ENCODE measurements around the gene CD274. TPM values are rescaled to one million over a fixed set of nuclear protein-coding genes. Genes with fewer than 3 reads are reported as not detected.

The CD274 gene
- total RNA-seq, 4 donors from 2014 or later = 0.90 to 10.2 (median 5.7) TPM

DNA sequence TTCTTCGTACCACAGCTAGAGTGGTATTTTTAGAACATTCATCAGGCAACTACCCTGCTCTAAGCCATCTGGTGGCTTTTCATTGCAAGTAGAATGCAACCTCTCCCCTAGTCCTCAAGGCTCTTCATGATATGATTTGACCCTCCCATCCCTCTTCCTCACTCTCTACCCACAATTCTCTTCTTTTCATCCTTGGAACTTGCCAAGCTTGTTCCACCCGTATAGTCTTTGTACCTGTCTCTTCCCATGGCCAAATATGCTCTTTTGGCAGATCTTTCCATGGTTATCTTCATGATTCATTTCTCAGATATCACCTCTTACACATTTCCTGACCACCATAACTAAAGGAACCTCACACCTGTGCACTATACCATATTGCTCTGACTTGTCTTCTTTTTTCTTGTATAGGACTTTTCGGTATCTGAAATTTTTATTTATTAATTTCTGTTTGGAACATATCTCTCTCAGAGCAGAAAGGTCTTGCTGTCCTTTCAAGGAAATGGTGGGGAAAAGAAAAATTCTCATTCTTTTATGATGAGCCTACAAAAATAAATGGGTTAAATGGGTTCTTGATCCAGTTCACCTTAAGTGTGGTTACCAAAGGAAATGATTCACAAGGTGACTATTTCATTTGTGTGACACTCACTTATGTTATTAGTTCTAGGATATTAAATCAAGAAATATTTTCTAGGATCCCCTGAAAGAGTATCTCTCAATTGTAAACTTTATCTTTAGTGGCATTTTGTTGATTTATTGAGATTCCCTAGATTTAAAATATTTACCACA is 3.7 kb upstream of the CD274 start:
- Histone ChIP-seq H3K27me3 (no peaks in the 10 kb centered on the region), H3K36me3 (no peaks in the 10 kb centered on the region), H3K9me3 (no peaks in the 10 kb centered on the region), H3K27ac (no peak overlapping the region), H3K4me1 (no peaks in the 10 kb centered on the region), H3K4me3 (no peak overlapping the region)
- DNase-seq = no peak
- TF ChIP-seq, protein P1, sequence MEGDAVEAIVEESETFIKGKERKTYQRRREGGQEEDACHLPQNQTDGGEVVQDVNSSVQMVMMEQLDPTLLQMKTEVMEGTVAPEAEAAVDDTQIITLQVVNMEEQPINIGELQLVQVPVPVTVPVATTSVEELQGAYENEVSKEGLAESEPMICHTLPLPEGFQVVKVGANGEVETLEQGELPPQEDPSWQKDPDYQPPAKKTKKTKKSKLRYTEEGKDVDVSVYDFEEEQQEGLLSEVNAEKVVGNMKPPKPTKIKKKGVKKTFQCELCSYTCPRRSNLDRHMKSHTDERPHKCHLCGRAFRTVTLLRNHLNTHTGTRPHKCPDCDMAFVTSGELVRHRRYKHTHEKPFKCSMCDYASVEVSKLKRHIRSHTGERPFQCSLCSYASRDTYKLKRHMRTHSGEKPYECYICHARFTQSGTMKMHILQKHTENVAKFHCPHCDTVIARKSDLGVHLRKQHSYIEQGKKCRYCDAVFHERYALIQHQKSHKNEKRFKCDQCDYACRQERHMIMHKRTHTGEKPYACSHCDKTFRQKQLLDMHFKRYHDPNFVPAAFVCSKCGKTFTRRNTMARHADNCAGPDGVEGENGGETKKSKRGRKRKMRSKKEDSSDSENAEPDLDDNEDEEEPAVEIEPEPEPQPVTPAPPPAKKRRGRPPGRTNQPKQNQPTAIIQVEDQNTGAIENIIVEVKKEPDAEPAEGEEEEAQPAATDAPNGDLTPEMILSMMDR (IDR thresholded peaks at IDR 0.05) = no peak
- TF ChIP-seq POLR2A (IDR thresholded peaks at IDR 0.05) = no peak
- intact Hi-C loops (cut with DNase I; ENCODE audit: low total_unique reads) = no loop called here

DNA sequence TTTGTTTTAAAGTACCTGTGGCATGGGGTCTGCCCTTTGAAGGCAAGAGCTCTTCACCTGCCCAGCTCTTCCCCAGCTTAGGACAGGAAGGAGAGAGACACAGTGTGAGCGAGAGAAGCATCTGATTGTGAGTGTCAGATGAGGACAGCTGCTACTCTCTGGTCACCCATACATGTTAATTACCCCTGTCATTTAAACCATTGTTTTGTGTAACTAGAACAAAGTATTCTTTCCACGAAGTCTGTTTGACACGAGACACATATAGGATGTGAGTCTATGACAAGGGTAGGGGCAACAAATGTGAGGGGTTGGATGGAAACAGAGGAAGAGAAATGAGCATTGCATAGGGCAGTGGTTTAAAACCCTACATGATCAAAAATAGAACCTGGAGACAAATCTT is 3.0 kb upstream of the CD274 start:
- no peaks in the 10 kb centered on the region for H3K4me1 ChIP-seq

GRCh38 chr9:5448016-5448415 is 2.3 kb upstream of the CD274 start:
- Histone ChIP-seq H3K27ac (no peak overlapping the region), H3K9me3 (no peaks in the 10 kb centered on the region), H3K4me3 (no peak overlapping the region), H3K27me3 (no peaks in the 10 kb centered on the region), H3K4me1 (no peaks in the 10 kb centered on the region), H3K36me3 (no peaks in the 10 kb centered on the region)
- intact Hi-C loops (cut with DNase I; ENCODE audit: low total_unique reads) = no loop called here
- DNase-seq = no peak
- TF ChIP-seq, protein P1 (IDR thresholded peaks at IDR 0.05) = no peak
- TF ChIP-seq POLR2A (IDR thresholded peaks at IDR 0.05) = no peak

More for the DNA sequence above, 3.0 kb upstream of the CD274 start:
- intact Hi-C loops (cut with DNase I; ENCODE audit: low total_unique reads) = no loop called here
- no peak for DNase-seq
- Histone ChIP-seq H3K27me3 (no peaks in the 10 kb centered on the region), H3K36me3 (no peaks in the 10 kb centered on the region), H3K27ac (no peak overlapping the region), H3K9me3 (no peaks in the 10 kb centered on the region), H3K4me3 (no peak overlapping the region)
- TF ChIP-seq POLR2A (IDR thresholded peaks at IDR 0.05) = no peak
- TF ChIP-seq, protein P1 (IDR thresholded peaks at IDR 0.05) = no peak

DNA sequence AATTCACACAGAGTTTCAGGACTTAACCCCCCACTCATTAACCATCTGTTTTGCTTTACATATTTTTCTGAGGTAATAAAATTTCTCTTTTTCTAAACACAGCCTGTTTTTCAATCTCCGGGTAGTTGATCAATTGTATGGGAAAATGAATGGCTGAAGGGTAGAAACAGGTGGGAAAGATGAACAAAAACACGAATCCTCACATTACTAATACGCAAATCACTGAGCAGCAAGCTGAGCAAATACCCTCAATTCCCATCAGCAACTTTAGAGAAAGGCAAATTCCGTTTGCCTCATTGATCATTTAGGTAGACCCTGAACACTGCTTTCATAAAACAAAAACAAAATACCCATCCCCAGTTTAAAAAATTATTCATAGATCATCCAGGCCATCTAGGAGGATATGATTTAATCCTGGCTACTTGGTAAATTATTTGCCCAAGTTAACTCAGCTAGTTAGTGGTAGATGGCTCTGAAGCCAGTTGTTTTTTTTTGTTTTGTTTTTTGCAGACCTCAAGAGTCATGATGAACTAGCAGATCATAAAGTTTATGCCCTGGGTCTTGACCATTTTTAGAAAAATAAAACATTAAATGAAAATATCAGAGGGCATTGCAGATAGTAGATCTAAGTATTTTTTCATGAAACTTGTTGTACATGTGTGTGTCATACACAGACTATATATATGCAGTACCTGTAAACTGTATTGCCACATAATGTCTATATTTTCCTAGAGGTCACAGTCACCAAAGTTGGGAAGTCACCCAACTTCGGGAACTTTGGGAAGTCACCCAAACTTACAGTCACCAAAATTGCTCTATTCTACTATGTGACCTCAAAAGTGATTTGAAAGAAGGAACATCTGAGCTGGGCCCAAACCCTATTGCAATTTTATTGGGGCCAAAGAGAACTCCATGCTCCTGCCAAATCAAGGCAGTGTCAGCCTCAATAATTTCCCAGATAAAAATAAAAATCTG is 1.6 kb upstream of the CD274 start:
- Histone ChIP-seq H3K27me3 (no peaks in the 10 kb centered on the region), H3K27ac (peak overlapping the region; percentile 82 to 87), H3K36me3 (no peaks in the 10 kb centered on the region), H3K4me3 (no peak overlapping the region), H3K4me1 (no peaks in the 10 kb centered on the region), H3K9me3 (no peaks in the 10 kb centered on the region)
- DNase-seq = no peak
- intact Hi-C loops (cut with DNase I; ENCODE audit: low total_unique reads) = no loop called here
- TF ChIP-seq, protein P1 (IDR thresholded peaks at IDR 0.05) = no peak
- TF ChIP-seq POLR2A (IDR thresholded peaks at IDR 0.05) = no peak
